ENCODE data around the gene TGFBR1.
"Not testable (repeated sequence)": the region's sequence is repeated elsewhere in the genome, so short reads cannot be mapped to it uniquely, and the experiment has no call there.

The TGFBR1 gene

GRCh38 chr9:99076483-99077171, 28.3 kb upstream of the TGFBR1 start:
- peak; percentile 32 to 46 for DNase-seq

DNA sequence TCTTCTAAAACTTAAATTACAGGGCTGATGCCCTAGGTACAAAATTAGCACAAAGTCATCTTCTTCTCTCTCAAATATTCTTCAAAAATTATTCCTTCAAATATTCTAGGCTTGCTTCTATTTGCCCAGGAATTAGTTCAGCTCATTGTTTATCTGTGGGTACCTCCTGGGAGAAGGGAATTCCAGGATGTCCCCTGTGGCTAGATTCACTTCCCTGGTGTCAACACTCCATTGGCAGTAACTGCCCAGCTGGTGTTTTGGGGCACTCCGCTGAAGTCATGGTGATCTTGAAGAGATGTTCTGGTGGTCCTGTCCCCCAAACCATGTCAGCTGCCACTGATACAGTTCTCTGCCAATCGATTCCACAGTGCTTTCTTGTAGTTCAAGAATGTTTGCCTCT, 26.2 kb upstream of the TGFBR1 start:
- no peak for DNase-seq

DNA sequence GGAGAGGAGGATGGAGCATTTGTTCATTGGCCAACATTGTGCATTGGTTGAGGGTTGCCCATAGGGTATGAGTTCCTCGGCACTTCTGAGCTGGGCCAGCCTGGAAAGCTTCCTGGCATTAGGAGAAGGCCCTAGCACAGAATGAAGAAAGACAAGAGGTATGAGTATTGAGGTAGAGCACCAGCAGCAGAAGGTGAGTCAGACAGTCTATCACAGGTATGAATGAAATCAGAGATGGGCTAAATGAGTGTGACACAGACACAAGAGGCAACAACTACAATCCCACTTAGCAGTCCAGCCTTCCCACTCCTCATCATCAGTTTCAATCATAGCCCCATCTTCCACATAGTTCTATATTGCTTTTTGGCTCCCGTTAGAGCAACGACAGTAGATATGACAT, 25.4 kb upstream of the TGFBR1 start:
- DNase-seq: no peak

DNA sequence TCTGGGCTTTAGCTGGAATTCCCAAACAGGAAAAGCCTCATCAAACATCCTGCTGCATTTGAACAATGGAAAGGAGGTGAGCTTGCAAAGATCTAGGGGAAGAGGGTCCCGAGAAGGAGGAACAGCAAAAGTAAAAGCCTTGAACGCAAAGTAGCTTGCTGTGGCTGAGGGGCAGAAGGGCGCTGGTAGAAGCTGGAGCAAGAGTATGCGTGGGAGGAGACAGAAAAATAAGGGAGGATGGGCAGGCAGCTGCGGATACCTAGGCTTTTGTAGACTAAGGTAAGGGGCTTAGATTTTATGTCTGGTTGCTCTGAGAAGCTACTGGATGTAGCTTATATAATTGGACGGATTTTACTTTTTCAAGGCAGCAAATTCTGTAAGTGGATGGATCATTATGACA, 21.9 kb upstream of the TGFBR1 start:
- no peak for DNase-seq

GRCh38 chr9:99085949-99086948, 18.7 kb upstream of the TGFBR1 start:
- DNase-seq: peak; percentile 89 to 94

GRCh38 chr9:99087462-99087861, 17.5 kb upstream of the TGFBR1 start:
- no peak for DNase-seq

DNA sequence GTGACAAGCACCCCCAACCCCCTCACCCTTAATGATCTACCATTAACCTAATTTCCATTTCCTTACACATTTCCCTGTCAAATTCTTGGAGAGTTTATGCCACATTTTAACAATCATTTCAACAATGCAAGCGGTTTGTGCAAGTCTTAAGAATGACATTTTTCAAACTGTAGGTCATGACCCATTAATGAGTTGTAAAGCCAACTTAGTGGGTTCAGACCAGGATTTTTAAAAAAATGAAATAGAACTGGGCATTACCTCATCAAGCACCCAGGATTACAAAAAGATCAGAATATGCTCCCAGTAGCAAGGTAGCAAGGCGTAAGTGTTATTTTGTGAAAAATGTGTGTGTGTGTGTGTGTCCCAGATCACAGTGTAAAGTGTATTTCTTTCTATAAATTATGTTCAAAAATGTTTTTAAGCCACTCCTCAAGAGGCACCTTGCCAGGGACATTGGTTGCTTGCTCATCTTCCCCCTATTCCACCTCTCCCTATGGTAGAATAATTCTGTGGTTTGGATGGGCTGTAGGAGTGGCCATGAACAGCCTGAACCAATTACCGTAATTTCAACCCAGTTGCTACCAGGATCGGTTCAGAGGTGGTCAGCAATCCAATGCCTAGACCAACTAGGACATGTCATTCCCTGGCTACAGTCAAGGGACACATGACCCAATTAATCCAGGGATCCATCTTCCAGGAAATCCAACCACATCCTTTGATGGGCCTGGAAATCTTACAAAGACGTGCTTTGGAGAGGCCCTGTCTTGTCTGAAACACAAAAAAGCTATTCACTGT, 14.4 kb upstream of the TGFBR1 start:
- DNase-seq: no peak

DNA sequence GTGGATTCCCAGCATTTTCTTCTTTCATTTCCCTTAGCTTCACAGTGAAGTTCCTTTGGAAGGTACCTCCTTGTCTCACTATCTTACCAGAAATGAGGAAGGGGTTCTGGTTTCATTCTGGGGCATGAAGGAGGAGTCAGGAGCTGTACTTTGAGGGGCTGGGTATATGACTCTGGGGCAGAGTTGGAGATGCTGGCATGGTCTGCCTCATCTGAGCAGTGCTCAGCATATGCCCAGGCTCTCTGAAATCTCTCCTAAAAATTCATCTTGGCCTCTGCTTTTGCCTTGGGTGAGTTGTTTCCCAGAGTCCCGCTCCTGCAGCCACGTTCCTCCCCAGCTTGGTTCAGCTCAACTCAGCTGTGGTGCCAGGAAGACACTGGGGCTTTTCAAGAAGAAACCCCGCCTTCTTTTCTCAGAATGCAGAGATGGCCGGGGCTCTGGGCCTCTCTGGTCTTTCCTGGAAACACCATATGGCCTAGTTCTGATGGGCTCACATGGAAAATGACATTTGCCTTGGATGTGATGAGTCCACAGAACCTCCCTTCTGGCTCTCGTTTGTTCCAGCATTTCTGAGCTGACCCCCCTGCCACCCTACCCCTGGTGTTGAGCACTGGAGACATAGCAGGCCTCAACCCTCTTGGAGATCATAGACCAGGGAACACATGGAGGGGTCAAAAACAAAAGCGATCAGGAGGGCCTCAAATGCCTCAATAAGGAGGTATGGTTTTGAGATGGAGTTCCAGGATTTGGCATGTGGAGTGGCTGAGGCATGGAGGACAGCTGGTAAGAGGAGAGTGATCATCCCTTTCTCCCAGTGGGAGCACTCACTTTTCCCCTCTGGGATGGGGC, 12.0 kb upstream of the TGFBR1 start:
- peak in 1 of 2 donors; percentile 30 for DNase-seq

DNA sequence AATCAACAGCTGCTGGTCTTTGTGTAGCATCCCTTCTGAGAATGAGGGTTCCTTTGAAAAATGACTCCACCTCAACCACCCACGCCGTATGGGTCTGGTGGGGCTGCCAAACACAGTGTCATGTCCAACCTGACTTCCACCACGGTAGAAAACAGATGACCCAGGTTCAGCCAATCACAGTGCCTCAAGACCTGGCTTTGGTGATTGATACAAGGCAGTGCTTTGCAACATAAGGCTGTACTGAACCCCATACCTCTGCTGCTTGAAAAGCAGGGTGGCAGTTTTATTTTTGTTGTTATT, 11.5 kb upstream of the TGFBR1 start:
- no peak for DNase-seq

DNA sequence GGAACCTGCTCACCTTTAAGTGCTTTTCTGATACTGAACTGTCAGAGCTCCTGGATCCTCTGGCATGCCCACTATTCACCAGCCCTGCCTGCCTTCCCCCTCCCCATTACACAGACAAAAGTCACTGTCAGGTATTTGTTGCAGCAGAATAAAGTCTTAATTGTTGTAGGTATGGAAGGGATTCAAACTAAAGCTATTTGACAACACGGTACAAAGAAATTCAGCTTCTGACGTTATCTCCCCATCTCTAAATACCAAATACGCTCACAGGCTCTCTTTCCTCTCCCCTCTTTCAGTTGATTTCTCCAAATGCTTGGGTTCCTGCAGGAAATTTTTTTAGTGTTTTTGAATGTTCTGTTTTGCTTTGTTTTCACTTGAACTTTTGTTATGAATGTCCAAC, 9.3 kb upstream of the TGFBR1 start:
- no peak for DNase-seq

GRCh38 chr9:99096409-99096808, 8.5 kb upstream of the TGFBR1 start:
- no peak for DNase-seq

DNA sequence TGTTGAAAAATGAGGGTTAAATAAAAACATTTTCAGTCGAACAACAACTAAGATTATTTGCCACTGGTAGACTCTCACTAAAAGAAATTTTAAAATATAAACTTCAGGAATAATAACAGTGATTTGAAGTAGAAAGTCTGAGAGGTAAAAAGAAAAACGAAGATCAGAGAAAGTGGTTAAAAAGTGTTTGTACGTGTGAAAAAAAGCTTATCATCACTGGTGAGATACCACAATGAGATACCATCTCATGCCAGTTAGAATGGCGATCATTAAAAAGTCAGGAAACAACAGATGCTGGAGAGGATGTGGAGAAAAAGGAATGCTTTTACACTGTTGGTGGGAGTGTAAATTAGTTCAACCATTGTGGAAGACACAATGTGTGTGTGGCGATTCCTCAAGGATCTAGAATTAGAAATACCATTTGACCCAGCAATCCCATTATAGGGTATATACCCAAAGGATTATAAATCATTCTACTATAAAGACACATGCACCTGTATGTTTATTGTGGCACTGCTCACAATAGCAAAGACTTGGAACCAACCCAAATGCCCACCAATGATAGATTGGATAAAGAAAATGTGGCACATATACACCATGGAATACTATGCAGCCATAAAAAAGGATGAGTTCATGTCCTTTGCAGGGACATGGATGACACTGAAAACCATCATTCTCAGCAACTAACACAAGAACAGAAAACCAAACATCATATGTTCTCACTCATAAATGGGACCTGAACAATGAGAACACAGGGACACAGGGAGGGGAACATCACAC, 4.9 kb upstream of the TGFBR1 start:
- not testable (repeated sequence) for DNase-seq

- no peak for DNase-seq
These were observed 3.6 kb upstream of the TGFBR1 start for GRCh38 chr9:99101271-99101670.

DNA sequence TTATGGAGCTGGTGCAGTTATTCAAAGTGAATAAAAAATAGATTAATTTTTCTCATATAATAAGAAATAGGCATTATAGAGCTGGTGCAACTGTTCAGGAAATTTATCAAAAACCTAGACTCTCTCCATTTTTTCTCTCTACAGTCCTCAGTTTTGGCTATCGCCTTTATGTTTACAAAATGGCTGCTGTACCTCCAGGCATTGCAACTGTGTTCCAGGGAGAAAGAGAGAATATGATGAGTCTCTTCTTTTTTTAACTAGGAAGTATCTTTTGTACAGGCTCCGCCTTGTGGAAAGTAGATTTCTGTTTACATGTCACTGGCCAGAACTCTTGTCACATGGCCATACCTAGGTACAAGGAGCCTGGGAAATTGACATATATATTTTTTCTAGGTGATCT, 3.1 kb upstream of the TGFBR1 start:
- DNase-seq: no peak

GRCh38 chr9:99103054-99103895, 1.6 kb upstream of the TGFBR1 start:
- DNase-seq: no peak

DNA sequence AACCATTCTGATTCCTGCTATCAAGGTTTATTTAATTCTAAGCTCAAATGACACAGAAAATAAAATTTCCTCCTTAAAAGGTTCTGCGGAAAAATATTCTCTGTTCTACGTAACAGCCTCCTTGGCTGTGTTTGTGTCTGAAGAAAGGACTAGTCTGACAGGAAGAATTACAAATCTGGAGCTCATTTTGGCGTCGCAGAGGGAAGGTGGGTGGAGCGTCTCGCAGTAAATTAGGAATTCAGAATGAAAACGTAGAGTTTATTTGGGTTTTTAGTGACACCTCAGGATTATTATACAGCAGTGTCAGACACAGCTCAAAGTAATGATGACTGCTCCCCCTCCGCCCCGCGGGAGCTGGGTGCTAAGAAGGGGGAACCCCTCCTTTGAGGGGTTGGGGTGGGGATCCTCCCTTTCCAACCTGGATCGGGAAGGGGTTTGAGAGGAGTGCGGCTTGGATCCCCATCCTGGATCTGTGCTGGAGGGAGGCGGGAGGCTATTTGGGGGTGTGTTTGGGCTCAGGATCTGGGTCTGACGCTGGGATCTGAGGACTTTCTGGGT, 933 bp upstream of the TGFBR1 start:
- DNase-seq: peak; percentile 32 to 38

DNA sequence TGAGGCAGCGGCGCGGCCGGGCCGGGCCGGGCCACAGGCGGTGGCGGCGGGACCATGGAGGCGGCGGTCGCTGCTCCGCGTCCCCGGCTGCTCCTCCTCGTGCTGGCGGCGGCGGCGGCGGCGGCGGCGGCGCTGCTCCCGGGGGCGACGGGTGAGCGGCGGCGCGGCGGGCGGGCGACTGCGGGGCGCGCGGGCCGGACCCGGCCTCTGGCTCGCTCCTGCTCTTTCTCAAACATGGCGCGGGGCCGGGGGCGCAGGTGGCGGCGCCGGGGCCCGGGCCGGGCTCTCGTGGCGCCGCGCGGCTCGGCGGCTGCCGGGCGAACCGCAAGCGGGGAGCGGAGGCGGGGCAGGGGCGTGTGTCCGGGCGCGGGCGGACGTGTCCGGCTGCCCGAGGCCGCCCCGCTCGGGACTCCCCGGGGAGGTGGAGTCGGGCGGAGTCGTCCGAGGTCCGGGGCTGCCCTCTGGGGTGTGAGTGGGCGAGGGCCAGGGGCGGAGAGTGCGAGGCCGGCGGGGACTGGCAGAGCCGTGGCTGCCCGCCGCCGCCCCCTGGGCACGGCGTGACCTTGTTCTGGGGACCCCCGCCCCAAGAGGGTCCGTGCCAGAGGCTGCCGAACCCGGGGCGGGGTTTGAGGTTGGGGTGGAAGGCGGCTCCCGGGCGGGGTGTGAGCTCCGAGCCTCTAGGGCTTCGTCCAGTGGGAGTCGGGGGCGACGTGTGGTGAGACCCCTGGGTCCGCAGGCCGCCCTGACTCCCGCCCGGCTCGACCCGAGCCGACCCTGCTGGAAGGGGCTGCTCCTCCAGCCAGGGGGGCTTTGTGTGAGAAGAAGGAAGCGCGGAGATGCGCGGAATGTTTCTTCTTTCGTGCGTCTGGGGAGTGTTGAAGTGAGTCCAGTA, 485 bp downstream of the TGFBR1 start:
- peak; percentile 83 for DNase-seq

DNA sequence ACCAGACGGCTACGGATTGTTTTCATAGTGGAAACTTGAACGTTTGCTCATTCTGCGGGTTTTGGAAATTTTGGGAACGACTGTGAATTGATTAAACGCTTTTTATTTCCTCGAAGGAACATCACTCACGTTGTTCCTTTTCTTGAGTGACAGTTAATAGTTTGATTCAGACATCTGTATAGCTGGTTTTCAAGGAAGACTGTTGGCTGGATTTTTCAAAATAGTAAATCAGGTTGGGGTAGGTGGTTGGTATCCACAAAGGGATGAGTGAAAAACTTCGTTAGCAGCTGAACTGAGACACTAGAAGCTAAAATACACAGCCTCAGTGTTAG, 1.1 kb downstream of the TGFBR1 start:
- no peak for DNase-seq

GRCh38 chr9:99107421-99107820, 2.5 kb downstream of the TGFBR1 start:
- no peak for DNase-seq
